Choroid plexus epithelial cell (primary cell): ENCODE measurements around the gene GSS.
A peak's percentile ranks its signal among the peaks of the same experiment; 100 is the strongest.

Source experiments
- DNase-seq: peaks from one replicate; pipeline ENCODE4 v3.0.0-alpha.2; 2010; ENCODE audit warnings: low read depth
- H3K4me3 ChIP-seq: 2 replicates; pipeline ENCODE4 v1.5.1; 2011; ENCODE audit warnings: low read depth, mild to moderate bottlenecking, control low read depth, low read length, moderate library complexity
- CTCF ChIP-seq: conservative IDR thresholded peaks from 2 replicates; pipeline ENCODE4 v1.5.1; 2011; ENCODE audit warnings: low read depth, mild to moderate bottlenecking, control low read depth, inconsistent platforms, low read length, moderate library complexity

GSS gene

GRCh38 chr20:34891166-34892062 lies 64.2 kb downstream of the GSS start:
- peak; percentile 74 for DNase-seq
- TF ChIP-seq CTCF: no peak
- no peak overlapping the region for H3K4me3 ChIP-seq

- no peak for DNase-seq
- TF ChIP-seq CTCF: no peak
Measured at GRCh38 chr20:34888468-34888867, 67.1 kb downstream of the GSS start.

GRCh38 chr20:34887023-34887422 lies 68.6 kb downstream of the GSS start:
- no peak overlapping the region for H3K4me3 ChIP-seq
- no peak for TF ChIP-seq CTCF
- DNase-seq: no peak

More at GRCh38 chr20:34888468-34888867, 67.1 kb downstream of the GSS start:
- H3K4me3 ChIP-seq: no peak overlapping the region

- no peak for DNase-seq
- H3K4me3 ChIP-seq: no peak overlapping the region
- TF ChIP-seq CTCF: no peak
Measured at GRCh38 chr20:34886122-34886521, 69.5 kb downstream of the GSS start.

GRCh38 chr20:34884260-34884659 lies 71.3 kb downstream of the GSS start:
- no peak for DNase-seq
- H3K4me3 ChIP-seq: no peak overlapping the region
- no peak for TF ChIP-seq CTCF

- TF ChIP-seq CTCF: no peak
- DNase-seq: no peak
Measured at GRCh38 chr20:34883809-34884208, 71.8 kb downstream of the GSS start.

More at GRCh38 chr20:34883809-34884208, 71.8 kb downstream of the GSS start:
- no peak overlapping the region for H3K4me3 ChIP-seq
